Measurements from ENCODE around the gene TNFSF15.

The TNFSF15 gene

DNA sequence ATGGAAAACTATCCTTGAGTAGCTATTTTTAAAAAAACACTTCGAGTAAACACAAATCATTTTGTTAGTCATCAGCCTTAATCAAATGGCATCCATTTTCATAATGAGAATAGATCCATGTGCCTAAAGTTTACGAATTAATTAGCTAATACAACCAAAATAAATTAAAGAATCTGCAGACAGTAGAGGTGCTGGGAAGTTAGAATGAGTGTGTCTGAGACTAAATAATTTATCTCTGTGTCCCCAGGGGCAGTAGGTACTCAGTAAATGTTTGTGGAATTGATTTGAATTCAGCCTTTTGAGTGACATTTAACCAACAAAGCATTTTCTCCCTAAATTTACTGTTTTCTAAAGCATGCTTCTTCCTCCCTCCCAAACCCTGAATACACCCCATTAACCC is 18.6 kb downstream of the TNFSF15 start:
- no peak for DNase-seq

DNA sequence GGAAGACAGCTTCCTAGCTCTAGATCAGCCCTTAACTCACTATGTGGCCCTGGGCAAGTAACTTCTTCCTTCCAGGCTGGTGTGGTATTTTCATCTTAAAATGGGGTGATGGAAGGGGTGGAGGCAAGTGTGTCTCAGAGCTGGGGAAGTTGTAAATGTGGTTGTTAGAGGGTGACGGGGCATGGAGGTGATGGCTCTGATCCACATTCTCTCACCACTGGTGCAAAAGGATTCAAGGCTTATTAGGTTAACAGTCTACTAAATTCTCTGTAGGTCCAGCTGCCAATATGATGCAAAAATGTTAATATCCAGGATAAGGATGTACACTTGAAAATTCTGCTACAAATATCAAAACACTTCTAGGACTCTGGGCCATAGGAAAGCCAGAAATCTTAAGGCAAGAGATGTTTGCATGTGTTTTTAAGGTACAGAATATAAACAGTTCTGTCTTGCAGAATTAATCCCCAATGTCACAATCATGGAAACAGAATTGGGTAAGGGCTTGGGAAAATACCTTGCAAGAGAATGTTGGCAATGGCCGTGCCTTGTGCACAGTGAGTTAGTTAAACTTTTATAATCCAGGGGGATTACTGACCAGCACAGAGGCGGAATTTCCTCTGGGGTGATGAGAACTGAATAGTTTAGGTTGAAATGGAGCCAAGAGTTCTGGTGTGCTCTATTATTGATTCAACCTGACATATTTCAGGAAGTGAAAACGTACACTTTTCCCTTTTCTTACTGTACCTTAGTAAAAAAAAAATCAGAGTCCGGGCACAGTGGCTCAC is 19.8 kb downstream of the TNFSF15 start:
- DNase-seq, result no peak

DNA sequence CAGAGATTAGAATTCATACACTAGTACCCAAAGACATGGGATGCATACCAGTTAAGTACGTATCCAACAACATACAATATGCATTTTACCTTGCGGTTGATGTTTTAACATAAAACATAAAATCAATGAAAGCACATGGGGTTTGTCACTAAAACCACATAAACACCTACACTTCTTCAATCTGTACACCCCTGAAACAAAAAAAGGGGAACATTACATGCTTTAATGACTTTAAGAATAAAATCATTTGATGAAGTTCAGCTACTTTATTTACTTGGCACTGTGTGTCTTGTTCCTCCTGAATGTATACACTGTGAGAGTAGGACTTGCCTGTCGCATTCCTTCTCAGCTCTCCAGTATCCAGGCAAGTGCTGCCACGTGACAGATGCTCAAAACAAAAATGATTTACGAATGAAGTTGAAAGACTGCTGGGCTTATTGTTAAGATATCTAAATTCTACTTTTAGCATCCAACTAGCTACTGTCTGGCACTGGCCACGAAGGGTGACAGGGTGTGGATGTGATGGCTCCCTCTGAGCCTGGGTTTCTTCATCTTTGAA is 21.0 kb downstream of the TNFSF15 start:
- no peak for DNase-seq

DNA sequence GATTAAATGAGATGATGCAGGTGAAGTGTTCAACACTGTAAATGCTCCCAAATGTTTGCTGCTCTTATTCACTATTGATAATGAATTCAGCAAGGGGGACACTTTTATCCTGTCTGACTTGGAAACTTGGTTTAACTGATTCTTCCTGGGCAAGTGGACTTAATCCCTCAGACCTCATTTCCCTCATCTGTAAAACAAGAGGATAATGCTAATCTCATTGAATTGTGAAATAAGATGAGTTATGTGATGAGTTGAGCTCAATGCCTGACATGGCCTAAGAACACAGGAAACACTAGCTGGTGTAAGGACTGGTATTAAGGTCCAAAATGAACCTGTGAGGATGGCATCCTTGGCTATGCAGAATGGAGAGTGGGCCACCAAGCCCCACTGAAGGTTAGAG is 23.3 kb downstream of the TNFSF15 start:
- no peak for DNase-seq

DNA sequence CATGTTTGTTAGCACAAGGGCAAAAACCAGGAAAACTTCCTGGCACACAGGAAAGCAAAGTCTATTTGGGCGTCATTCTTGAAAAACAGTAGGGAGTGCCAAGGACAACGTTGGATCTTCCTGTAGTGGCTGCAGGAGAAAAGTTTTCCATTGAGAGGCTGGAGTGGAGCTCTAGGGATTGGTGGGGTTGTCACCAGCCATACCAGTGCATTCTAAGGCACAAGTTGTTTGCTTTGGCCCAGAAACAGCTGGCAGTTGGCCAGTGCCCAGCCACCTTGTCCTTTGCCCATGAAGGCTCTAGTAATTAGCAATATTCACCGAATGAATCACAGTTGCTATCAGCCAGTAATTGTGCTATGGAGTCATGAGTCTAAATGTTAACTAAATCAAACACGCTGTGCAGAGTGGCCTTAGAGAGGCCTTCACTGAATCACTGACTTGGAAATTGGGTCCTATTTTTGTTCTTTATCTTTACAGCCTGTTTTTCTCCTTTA is 26.4 kb downstream of the TNFSF15 start:
- DNase-seq, result peak; percentile 80

DNA sequence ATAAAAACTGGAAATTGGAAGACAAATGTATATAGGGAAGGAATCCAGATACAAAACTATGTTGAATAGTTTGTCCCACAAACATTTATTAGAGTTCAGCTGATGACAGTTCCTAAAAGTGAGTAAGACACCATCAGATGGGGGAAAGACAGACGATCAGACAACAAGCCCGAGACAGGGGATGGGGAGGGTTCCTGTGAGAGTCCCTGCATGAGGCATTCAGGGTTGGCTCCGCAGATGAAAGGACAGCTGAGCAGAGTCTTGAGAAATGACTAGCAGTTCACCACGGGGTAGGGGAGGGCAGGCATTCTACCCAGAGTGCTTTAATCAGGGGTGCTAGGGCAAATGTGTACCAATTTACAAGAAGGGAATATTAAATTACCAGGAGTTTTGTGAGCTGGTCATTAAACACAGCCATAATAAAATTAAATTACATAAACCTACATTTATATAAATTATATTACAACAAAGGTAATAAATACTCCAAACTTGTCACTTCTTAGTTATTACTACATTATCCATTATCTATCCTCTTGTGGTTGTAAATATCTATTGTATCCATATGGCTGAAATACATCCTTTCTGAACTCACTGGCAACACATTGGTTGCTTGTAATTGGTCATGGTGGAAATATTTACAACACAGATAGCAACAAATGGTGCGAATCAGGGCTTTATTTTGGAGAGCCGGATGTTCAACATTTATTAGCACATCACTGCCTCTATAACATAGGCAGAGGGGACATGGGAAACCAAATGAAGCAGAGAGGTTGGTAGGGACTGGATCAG is 27.8 kb downstream of the TNFSF15 start:
- no peak for DNase-seq

DNA sequence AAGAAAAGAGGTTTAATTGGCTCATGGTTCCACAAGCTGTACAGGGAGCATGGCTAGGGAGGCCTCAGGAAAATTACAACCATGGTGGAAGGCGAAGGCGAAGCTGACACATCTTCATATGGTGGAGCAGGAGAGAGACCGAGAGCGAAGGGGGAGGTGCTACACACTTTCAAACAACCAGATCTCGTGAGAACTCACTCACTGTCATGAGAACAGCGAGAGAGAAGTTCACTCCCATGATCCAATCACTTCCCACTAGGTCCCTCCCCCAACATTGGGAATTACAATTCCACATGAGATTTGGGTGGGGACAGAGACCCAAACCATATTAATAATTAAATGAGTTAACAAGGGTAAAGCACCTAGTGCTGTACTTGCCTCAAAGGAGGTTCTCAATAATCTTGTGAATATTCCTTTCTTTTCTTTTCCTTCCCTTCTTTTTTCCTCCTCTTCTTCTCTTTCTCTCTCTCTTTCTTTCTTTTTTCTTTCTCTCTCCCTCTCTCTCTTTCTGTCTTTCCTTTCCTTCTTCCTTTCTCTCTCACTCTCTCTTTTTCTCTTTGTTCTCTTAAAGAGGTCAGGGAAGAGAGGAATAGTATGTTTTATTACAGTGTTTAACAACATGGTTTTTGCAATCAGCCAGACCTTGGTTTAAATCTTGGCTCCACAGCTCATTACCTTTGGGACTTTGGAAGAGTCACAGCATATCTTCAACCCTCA is 29.0 kb downstream of the TNFSF15 start:
- DNase-seq, result no peak

DNA sequence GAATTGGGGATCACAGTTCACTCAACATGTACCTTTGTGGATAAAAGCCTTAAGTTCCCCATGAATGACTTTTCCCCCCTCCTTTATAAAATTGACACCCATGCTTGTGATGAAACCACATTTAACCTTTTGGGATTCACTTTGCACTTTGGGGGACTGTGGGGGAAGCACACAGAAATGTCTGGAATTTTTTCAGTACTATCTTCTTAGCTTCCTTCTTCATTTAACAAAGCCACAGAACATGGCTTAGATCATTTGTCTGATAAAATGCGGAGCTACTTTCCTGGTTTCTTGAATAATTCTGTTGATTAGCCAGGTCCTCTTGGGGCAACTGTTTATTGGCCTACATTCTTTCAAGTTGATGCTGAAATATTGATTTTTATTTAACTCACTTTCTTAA is 29.9 kb downstream of the TNFSF15 start:
- no peak for DNase-seq

DNA sequence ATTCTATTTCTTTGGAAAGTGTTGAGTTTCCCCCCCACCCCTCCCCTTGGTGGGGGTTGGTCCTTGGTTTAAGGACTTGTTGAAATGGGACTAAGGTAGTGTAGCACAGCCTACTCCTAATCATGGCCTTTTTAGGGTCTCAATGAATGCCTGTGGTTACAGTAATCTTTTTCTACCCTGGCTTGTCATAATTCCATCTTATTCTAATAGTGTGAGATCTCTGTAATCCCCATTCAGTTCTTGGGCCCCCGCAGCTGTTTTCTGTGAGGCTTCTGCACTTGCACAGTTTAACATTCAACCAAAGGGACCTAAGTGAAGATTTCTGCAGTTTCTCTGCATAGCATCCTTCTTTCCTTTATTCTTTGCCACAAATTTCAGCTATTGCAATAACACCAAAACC is 30.7 kb downstream of the TNFSF15 start:
- no peak for DNase-seq

DNA sequence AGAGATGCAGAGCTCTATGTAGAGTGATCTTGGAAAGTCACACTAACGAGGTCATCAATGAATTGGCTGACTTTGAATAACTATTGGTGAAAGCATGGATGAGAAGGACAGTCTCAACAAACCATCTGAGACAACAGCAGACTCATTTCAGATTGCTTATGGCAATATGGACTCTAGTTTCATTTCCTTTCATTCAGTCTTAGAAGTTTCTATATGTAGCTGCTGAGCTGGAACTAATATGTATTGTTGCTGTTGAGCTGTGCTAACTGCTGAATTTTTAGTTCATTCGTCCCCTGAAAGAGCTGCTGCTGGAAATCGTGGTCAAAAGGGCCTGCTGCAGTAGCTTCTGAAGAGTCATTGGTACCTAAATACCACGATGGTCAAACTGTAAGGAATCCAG is 31.3 kb downstream of the TNFSF15 start:
- DNase-seq, result no peak

DNA sequence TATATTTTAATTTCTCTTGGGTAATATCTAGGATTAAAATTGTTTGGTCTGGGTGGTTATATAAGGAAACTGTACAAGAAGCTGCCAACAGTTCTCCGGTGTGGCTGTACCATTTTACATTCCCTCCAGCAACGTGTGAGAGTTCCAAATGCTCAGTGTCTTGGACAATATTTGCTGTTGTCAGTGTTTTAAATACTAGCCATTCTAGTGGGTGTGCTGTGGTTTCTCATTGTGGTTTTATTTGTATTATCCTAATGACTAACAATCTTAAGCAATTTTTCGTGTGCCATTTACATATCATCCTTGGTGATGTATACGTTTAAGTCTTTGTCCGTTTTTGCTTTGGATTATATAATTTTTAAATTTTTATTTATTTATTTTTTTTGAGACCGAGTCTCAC is 34.0 kb downstream of the TNFSF15 start:
- no peak for DNase-seq

DNA sequence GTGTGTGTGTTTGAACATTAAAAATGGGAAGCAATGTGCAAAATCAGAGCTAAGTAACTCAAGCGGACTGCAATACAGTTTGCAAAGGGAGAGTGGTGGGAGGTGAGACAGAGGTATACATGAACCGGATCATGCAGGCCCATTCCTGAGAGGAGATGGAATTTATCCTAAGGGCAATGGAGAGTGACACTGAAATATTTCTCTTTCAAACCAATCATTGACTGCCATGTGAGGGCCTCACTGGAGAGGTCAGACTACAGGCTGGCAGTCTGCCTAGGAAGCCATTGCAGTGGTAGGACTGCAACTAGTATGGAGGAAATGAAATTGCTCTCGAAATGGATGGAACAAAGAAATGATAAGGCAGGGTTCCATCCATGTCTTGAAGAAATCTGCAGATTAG is 34.8 kb downstream of the TNFSF15 start:
- no peak for DNase-seq

DNA sequence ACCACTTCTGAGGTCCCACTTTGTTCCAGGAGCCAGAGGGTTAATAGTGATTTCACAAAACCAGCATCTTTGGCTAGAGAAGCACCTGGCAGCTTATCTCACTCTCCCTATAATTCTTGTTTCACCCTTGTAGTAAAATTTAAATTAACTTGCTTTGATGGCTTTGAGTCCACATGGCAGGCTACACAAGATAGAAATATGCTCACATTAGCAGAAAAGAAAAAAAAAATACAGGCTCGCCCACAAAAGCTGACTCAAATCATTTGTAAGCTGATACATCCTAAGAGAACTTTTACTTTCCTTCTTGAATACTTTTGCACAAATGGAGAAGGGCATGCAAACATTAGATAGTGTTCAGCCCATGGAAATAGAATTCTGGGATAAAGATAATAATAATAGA is 36.2 kb downstream of the TNFSF15 start:
- no peak for DNase-seq

DNA sequence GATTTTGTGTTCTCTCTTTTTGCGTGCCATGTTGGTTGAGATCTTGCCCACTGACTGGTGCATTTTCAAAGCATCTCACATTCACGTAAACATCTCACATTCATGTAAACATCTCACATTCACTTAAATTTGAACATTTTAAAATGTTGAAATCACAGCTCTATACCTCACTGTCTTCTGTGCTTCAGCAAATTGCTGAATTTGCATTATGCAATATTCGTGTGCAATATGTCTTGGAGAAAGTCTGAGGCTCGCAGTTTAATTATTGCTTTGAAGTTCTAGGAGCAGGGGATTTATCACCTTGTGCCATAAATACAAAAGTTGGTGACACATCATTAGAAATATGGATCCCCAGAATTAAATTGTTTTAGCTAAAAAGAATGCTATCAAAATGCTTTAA is 42.6 kb downstream of the TNFSF15 start:
- no peak for DNase-seq

DNA sequence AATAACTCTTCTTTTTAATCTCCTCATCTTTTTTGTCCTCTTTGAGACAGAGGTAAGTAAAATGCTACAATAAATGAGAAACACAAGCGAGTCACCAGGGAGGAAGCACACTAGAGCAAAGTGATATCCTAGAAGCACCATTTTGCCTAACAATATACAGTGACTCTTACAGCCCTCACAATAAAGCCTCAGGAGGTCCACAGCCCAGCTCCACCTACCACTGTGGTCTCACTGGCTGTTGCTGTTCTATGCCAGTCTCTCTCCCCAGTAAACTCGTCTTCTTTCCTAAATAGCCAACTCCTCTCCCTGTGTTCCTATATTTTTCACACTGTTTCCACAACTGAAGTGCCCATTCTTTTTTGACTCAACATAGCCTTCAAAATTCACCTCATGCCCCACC is 44.3 kb downstream of the TNFSF15 start:
- no peak for DNase-seq

DNA sequence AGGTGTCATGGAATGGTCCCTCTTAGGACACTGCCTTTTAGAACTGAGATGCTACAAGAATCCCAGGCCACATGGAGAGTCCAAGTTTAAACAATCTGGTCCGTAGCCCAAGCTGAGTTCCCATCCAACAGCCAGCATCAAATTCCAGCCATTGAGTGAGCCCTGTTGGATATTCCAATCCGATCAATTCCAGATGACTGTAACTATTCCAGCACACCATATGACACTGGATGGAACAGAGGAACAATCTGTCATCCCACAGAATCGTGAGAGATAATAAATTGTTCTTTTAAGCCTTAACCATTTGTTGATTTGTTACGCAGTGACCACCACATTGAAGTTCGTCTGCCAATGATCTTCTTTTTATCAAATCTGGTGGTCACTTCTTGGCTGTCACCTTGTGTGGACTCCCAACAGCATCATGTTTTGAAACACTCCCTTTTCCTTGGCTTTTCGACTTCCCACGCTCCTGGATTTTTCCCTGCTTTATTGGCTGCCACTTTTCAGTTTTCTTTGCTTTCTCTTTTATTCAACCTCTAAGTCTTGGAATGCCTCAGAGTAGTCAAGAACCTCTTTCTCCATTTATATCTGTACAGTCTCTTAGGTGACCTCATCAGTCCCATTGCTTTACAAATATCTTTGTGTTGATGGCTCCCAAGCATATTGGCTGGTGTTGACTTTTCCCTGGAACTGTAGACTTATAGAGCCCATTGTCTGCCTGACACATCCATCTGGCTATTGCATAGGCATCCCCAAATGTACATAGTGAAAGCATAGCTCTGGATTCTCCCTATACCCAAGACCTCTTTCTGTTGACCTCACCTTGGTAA is 46.1 kb downstream of the TNFSF15 start:
- no peak for DNase-seq

DNA sequence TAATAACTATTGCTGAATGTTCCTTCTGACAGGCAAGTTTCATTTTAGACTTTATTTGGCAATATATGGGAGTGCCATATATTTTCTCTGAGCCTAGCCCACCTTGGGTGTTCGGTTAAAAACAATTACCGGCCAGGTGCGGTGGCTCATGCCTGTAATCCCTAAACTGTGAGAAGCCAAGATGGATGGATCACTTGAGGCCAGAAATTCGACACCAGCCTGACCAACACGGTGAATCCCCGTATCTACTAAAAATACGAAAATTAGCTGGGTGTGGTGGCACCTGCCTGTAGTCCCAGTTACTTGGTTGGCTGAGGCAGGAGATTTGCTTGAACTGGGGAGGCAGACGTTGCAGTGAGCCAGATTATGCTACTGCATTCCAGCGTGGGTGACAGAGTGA is 47.9 kb downstream of the TNFSF15 start:
- no peak for DNase-seq

DNA sequence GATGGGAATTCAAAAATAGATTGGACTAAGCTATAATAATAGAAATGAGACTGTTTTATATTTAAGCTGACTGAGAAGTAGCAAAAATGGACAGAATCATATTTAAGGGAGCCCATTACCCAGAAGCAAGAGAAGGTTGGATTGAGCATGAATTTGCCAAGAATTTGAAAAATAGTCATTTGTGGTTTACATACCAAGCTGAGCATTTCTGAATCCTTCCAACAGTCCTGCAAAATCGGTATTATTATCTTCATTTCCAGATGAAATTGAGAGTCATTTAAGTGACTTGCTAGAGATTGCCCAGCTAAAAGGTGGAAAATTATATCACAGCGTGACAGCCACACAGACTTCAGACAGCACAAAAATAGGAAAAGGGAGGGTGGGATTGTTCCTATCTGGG is 48.4 kb downstream of the TNFSF15 start:
- DNase-seq, result no peak

DNA sequence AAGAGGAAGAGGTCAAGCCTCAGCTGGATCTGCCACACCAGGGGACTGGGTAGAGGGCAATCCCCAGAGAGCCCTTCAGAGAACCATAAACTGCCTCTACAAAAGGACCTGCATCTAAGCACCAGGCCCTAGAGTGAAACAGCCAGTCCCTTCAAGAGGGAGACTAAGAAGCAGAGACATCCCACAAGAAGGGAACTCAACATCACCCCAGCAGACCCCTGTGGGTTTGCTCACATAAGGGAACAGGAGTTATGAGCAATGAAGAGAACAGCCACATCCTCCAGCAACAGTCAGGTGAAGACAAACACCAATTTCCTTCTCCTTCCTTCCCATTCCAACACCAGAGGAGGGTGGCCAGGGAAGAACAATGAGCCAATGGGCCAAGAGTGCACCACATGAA is 48.9 kb downstream of the TNFSF15 start:
- DNase-seq, result no peak

DNA sequence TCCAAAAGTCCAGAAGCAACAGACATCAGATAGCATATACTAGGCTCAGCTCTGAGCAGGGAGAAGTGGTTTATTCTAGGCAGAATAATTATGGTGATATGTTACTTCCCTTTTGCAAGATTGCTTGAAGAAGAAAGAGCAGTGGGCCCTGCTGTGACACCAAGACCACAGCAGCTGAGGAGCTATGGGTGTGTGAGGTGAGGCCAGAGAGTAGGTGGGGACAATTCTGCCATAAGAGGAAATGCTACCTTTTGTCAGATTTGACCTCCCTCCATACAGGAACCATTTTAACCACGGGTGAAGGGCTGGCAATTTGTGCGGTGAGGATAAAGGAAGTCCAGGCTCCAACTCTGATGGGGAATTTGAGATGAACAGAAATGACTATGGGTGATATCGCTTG is 51.3 kb downstream of the TNFSF15 start:
- DNase-seq, result no peak

DNA sequence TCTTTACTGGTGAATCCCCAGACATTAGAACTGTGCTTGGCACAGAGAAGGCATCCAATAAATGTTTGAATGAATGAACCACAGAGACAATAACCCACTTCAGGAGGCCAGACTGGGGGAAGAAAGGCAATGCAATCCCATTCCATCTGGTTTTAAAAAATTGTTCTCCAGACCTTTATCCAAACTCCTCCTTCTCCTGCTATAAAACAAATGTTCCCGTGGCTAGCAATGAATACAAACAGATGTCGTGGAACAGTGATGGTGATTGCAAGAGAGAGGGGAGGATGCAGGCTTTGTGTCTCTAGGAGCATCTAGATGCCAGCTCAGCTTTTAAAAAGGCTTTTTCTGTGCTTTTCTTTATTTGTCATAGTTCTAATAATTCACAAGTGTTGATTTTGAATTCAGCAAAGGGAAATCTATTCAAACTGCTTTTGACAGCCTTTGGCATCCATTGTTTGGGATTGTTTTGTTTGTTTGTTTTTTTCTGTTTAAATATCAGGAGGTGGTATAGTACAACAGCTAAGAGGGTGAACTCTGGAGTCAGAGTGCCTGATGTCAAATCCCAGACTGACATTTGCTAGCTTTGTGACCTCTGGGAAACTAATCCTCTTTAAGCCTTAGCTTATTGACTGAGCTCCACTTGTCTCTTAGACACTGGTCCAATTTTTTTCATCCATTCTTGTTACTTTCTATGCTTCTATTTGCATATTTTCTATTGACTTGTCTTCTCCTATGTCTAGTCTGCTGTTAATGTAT is 59.1 kb downstream of the TNFSF15 start:
- no peak for DNase-seq
